Stromal cell of bone marrow (primary cell): Measurements from ENCODE around the gene CORO2B.

Experiments used
- DNase-seq: peaks from one replicate; pipeline ENCODE4 v3.0.0-alpha.2; 2012; ENCODE audit warnings: low read depth

CORO2B gene

GRCh38 chr15:68699881-68700454 lies 121.2 kb downstream of the CORO2B start:
- DNase-seq: no peak

GRCh38 chr15:68700455-68701123 lies 121.8 kb downstream of the CORO2B start:
- DNase-seq: peak; percentile 59

DNA sequence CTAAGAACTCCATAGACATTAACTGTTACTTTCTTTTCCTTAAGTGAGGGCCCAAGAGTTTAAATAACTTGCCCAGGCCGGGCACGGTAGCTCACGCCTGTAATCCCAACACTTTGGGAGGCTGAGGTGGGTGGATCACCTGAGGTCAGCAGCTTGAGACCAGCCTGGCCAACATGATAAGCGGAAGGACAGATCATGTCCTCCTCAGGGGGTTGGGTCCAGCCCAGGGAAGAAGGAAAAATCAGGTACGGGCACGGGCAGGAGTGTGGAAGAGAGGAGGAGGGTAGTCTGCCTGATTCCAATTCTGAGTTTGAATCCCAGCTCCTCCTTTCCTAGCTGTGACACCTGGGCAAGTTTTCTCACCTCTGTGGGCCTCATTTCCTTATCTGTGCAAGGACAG lies 123.1 kb downstream of the CORO2B start:
- no peak for DNase-seq

DNA sequence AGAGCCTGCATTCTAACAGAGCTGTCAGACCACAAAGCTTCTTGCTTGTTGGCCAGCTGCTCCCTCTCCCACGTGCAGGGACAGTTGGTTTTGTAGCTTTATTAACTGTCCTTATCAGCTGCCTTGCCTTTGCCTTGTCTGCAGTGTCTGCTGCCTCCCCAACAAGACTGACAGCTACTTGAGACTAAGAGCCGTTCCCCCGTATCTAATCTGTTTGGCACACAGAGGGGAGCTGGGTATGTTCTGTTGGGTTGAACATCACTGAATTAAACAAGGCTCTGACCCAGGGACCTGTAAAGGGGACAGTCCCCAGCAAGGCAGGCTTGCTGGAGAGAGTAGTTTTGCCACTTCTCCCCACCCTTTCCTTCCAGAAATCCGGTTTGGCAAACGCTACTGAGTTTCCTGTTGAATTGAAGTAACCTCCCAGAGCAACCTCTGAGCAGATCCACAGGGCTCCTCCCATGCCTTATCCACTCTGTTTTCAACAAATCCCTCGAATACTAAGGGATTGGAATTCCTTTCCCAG lies 125.8 kb downstream of the CORO2B start:
- peak; percentile 20 for DNase-seq

- DNase-seq: no peak
These were observed 127.5 kb downstream of the CORO2B start for GRCh38 chr15:68706256-68706655.

DNA sequence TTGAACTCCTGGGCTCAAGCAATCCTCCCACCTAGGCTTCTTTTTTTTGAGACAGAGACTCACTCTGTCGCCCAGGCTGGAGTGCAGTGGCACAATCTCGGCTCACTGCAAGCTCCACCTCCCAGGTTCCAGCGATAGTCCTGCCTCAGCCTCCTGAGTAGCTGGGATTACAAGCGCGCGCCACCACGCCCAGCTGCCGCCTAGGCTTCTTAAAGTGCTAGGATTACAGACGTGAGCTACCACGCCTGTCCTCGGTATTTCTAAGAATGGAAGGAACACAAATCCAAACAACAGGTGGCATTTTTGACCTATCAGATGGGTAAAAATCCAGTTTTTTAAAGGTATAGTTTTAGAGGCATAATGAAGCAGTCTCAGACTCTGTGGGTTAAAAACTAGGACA lies 128.1 kb downstream of the CORO2B start:
- DNase-seq: no peak

DNA sequence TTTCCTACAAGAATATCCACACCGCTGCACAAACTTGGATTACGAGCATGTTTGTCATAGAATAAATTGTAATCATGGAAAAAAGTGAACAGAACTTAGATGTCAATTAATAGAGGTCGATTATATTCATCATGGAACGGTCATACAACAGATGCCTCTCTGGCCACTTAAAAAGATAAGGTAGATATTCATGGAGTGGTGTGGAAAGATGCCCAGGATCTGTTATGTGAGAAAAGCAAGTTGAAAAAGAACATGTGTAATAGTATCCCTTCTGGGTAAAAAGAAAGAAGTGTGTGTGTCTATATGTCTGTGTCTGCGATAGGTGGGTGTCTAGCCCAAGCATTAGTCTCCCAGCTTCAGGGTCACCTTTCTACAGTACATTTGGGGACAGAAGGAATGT lies 128.6 kb downstream of the CORO2B start:
- no peak for DNase-seq

GRCh38 chr15:68709876-68710275 lies 131.1 kb downstream of the CORO2B start:
- DNase-seq: no peak

DNA sequence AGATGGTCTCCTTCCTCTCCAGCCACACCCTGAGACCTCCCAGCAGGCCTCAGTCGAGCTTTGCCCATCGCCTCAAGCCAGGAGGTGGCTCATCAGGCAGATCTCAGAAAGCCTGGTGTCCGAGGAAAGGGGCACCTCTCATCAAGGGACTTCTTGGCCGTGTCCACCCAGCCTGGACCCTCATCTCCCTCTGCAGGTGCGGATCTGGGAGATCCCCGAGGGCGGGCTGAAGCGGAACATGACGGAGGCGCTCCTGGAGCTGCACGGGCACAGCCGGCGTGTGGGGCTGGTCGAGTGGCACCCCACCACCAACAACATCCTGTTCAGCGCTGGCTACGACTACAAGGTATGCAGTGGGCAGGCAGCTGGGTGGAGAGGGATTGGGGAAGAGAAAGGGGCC lies 131.7 kb downstream of the CORO2B start:
- DNase-seq: no peak

DNA sequence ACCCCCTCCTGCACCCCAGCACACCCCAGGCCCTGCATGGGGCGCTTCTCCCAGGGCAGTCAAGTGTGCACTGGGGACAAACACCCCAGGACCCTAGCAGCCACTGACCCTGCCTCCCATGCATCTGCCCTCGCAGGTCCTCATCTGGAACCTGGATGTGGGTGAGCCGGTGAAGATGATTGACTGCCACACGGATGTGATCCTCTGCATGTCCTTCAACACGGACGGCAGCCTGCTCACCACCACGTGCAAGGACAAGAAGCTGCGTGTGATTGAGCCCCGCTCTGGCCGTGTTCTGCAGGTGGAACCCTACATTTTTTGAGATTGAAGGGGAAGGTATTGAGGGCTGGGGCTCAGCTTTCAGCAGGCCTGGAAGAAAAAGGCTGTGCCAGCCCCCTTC lies 132.6 kb downstream of the CORO2B start:
- DNase-seq: no peak

GRCh38 chr15:68712886-68713285 lies 134.1 kb downstream of the CORO2B start:
- no peak for DNase-seq

DNA sequence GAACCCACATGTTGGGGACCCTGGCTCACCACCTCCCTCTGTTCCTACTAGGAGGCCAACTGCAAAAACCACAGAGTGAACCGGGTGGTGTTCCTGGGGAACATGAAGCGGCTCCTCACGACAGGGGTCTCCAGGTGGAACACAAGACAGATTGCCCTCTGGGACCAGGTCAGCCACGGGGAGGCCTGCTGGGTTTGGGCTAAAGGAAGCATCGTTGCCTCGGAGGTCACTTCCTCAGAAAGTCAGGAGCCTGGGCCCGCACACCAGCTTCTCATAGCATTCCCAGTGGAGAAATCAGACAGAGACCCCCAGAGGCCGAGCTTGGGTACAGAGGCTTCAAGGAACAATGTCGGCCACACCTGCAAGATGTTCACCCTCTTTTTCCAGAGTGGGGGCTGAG lies 135.1 kb downstream of the CORO2B start:
- DNase-seq: no peak

DNA sequence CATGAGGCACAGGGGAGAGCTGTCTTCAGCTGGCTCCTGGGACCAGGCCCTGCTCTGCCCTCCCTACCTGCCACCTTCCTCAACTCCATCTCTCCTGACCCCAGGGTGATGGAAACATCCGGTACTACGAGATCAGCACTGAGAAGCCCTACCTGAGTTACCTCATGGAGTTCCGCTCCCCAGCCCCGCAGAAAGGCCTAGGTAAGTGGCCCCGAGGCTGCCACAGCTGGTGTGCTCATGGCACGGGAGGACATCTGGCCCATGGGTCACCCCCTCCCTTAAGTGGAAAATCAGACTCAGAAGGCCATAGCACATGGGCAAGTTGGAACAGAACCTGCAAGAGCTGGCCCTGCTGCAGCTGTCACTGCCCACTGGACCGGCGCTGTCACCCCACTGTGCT lies 136.3 kb downstream of the CORO2B start:
- DNase-seq: no peak

DNA sequence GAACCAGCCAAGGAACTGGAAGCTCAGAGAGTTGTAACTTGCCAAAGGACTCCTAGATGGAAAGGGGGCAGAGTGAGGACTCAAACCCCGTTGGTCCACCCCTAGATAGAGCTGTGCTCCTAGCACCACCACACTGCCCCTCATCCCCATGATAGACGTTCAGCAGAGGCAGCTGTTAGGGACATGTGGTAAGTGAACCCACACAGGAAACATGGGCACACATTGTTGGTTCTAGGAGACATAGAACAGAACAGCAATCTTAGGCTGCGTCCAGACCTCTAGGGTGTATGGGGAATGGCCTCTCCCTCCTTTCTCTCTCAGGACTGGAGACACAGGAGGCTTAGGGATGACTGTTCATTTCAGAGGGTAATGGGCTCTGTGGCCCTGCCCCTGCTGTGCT lies 139.2 kb downstream of the CORO2B start:
- no peak for DNase-seq

DNA sequence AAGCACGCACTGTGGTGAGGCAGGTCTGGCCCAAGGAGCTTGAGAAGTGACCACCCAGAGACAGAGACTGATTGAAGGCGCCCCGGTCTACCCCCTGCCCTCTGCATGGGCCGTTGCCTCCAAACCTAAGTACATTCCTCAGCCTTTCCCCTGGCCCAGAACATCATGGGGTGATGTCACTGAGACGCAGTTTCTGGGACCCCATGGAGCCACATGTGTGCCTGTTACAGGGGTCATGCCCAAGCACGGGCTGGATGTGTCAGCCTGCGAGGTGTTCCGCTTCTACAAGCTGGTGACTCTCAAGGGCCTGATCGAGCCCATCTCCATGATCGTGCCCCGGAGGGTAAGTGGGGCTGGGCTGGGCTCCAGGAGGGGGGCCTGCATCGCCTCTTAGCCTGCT lies 139.7 kb downstream of the CORO2B start:
- no peak for DNase-seq

GRCh38 chr15:68719051-68719450 lies 140.3 kb downstream of the CORO2B start:
- DNase-seq: no peak

- no peak for DNase-seq
These were observed 140.9 kb downstream of the CORO2B start for GRCh38 chr15:68719672-68720071.

GRCh38 chr15:68721886-68722285 lies 143.1 kb downstream of the CORO2B start:
- no peak for DNase-seq

- peak; percentile 13 for DNase-seq
These were observed 146.9 kb downstream of the CORO2B start for GRCh38 chr15:68725736-68726135.

DNA sequence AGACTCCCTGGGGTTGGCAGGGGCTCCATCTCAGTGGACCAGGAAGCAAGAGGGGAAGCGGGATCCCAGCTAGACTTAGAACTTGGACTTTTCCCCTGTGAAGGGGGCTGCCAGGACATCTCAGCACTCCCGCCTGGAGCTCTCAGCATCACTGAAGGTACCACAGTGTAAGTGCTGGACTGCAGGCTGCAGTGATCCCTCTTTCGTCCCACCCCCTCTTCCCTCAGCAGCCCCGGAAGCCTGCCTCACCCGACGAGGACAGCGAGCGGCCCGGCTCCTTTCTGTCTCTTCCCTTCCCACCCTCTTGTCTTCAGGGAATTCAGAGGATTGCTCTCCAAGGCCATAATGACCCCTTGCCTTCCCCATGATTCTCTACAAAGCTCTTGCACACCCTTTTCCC lies 147.5 kb downstream of the CORO2B start:
- DNase-seq: no peak

DNA sequence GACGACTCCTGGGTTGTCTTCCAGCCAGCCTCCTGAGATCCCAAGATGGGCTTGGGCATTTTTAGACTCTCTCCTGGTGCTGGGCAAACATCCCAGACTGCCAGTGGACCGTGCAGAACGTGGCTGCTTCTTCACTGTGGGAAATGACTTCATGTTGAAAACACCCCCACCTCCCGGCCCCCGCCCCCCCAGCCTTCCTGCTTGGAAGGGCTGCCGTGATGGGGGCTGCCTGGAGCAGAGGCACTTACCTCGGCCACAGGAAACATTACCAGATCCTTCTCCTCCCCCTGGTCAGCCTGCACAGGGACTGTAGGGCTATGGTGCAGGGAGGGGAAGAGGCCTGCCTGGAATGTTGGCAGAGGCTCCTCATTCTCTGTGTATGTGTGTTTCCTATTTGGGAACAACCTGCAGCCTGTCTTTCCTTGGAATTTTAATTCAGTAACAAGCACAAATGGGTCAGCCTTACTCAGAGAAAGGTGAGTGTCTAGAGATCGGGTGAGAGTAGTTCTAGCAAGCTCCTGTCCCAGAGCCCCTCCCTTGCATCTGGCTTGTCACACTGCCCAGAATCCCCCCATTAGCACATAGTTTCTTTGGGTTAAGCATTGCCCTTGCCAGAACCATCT lies 151.1 kb downstream of the CORO2B start:
- no peak for DNase-seq

- DNase-seq: peak; percentile 28
These were observed 151.7 kb downstream of the CORO2B start for GRCh38 chr15:68730471-68730919.
